CD4-positive, alpha-beta T cell (primary cell): ENCODE results near the gene ZWILCH. TPM values are rescaled to one million over a fixed set of nuclear protein-coding genes. Genes with fewer than 3 reads are reported as not detected.

Source experiments
- ATAC-seq: fragments of 200-7000 bp; cut with Tn5 transposase; one replicate; pipeline ENCODE4 v1.10.0; 2022; ENCODE audit warnings: mild to moderate bottlenecking; ENCODE audit not compliant: poor library complexity
- CTCF ChIA-PET: fragments of 350-600 bp; sonication (Branson Sonifier 250); formaldehyde crosslinking; loops from one replicate; lab custom pipeline; 2021; ENCODE audit warnings: antibody characterized with exemption, inconsistent platforms; lab: Charles Lee
- POLR2A ChIA-PET: fragments of 350-600 bp; sonication (Branson Sonifier 250); formaldehyde crosslinking; loops from one replicate; lab custom pipeline; 2021; ENCODE audit warnings: antibody characterized with exemption, inconsistent platforms; lab: Charles Lee
- DNase-seq, 14 experiments: peaks; one replicate each; pipeline ENCODE4 v3.0.0-alpha.2; 2013 to 2020; ENCODE audit warnings: mixed read lengths in 2 of 14
- H3K27ac ChIP-seq, 2 donors: one replicate each; pipeline versions ENCODE4 v1.5.1 to v1.7.0; 2013; ENCODE audit warnings: low read length in 2 of 2, low read depth in 1 of 2, mild to moderate bottlenecking in 1 of 2
- H3K27me3 ChIP-seq, 2 experiments: 1 replicate in 1 of 2; 2 replicates in 1 of 2; pipeline versions ENCODE4 v1.6.1 to v1.7.0; 2013; ENCODE audit warnings: low read length in 2 of 2, control low read depth in 1 of 2, mild to moderate bottlenecking in 1 of 2, moderate library complexity in 1 of 2; ENCODE audit not compliant: insufficient read depth in 2 of 2, control insufficient read depth in 1 of 2
- H3K36me3 ChIP-seq: one replicate; pipeline ENCODE4 v1.6.1; 2013; ENCODE audit warnings: low read length, control low read depth; ENCODE audit not compliant: insufficient read depth
- H3K4me1 ChIP-seq: one replicate; pipeline ENCODE4 v1.6.1; 2013; ENCODE audit warnings: low read length, control low read depth; ENCODE audit not compliant: insufficient read depth
- H3K4me3 ChIP-seq: one replicate; pipeline ENCODE4 v1.5.1; 2013; ENCODE audit warnings: mild to moderate bottlenecking, low read length, moderate library complexity
- H3K9me3 ChIP-seq, 2 experiments: 1 replicate in 1 of 2; 2 replicates in 1 of 2; pipeline versions ENCODE4 v1.6.1 to v1.7.0; 2013; ENCODE audit warnings: low read length in 2 of 2, mild to moderate bottlenecking in 2 of 2, control low read depth in 1 of 2, moderate library complexity in 1 of 2; ENCODE audit not compliant: control insufficient read depth in 1 of 2, insufficient read depth in 1 of 2
- H3K27ac Mint-ChIP-seq: one replicate; pipeline ENCODE4 v1.8.0; 2020; ENCODE audit warnings: mixed read lengths
- H3K27me3 Mint-ChIP-seq: one replicate; pipeline ENCODE4 v1.8.0; 2021; ENCODE audit warnings: mixed read lengths
- H3K36me3 Mint-ChIP-seq: one replicate; pipeline ENCODE4 v1.8.0; 2021; ENCODE audit warnings: low read depth, mixed read lengths
- H3K4me1 Mint-ChIP-seq: one replicate; pipeline ENCODE4 v1.8.0; 2021; ENCODE audit warnings: low read depth, mixed read lengths
- H3K4me3 Mint-ChIP-seq: one replicate; pipeline ENCODE4 v1.8.0; 2020; ENCODE audit warnings: mild to moderate bottlenecking, mixed read lengths
- H3K9me3 Mint-ChIP-seq: one replicate; pipeline ENCODE4 v1.8.0; 2020; ENCODE audit warnings: mixed read lengths
- CTCF ChIP-seq: fragments of 200-600 bp; IDR thresholded peaks from one replicate; pipeline ENCODE4 v1.8.0; 2022; ENCODE audit warnings: antibody characterized with exemption, mild to moderate bottlenecking
- intact Hi-C, 2 experiments: fragments of 100-400 bp; cut with DNase I in 1 of 2; cut with micrococcal nuclease in 1 of 2; formaldehyde crosslinking; loops; one replicate each; pipeline versions ENCODE4 v1.15.1 to v1.9.0; 2023 to 2025; cut with DNase I, micrococcal nuclease
- total RNA-seq, 174 experiments: library from RNA in 2 of 174; stranded (reverse) in 2 of 174; gene quantifications; one replicate each; pipeline ENCODE4 v1.2.3 and lab custom pipeline; 2021 to 2026

The ZWILCH gene
- total RNA-seq, 2 experiments from 2014 or later: 6.8 to 7.2 TPM

GRCh38 chr15:66558271-66558670, 53.1 kb downstream of the ZWILCH start:
- no peaks in the 10 kb centered on the region for H3K9me3 Mint-ChIP-seq
- intact Hi-C loops: no loop called here
- TF ChIP-seq CTCF: no peak
- H3K36me3 Mint-ChIP-seq: no peaks in the 10 kb centered on the region
- no peaks in the 10 kb centered on the region for H3K36me3 ChIP-seq
- ChIA-PET CTCF (interaction anchor here (0.7 to 1.1 kb wide), 2 partner anchors 8 to 746 kb away, joined by 3 to 4 read pairs; no protein-coding TSS in a partner anchor), POLR2A (no interaction called here)
- no peak overlapping the region for H3K27ac Mint-ChIP-seq
- no peak overlapping the region for H3K4me3 Mint-ChIP-seq
- H3K27me3 ChIP-seq: no peaks in the 10 kb centered on the region
- H3K4me3 ChIP-seq: no peak overlapping the region
- ATAC-seq: no peak
- H3K4me1 Mint-ChIP-seq: no peaks in the 10 kb centered on the region
- H3K27ac ChIP-seq: no peak overlapping the region
- no peaks in the 10 kb centered on the region for H3K4me1 ChIP-seq
- DNase-seq: no peak
- H3K9me3 ChIP-seq: no peaks in the 10 kb centered on the region
- no peaks in the 10 kb centered on the region for H3K27me3 Mint-ChIP-seq

GRCh38 chr15:66560856-66561525, 55.9 kb downstream of the ZWILCH start:
- H3K36me3 ChIP-seq: no peaks in the 10 kb centered on the region
- H3K4me3 ChIP-seq: no peak overlapping the region
- intact Hi-C loops: no loop called here
- no peak for ATAC-seq
- Mint-ChIP-seq H3K4me3 (no peak overlapping the region), H3K27ac (no peak overlapping the region), H3K36me3 (no peaks in the 10 kb centered on the region), H3K9me3 (no peaks in the 10 kb centered on the region), H3K4me1 (no peaks in the 10 kb centered on the region), H3K27me3 (no peaks in the 10 kb centered on the region)
- H3K27me3 ChIP-seq: no peaks in the 10 kb centered on the region
- ChIA-PET POLR2A (no interaction called here), CTCF (no interaction called here)
- no peak for TF ChIP-seq CTCF
- H3K4me1 ChIP-seq: no peaks in the 10 kb centered on the region
- no peak for DNase-seq
- no peak overlapping the region for H3K27ac ChIP-seq
- no peaks in the 10 kb centered on the region for H3K9me3 ChIP-seq

GRCh38 chr15:66563126-66563525, 58.0 kb downstream of the ZWILCH start:
- intact Hi-C loops: no loop called here
- H3K27me3 ChIP-seq: no peaks in the 10 kb centered on the region
- no peak overlapping the region for H3K4me3 Mint-ChIP-seq
- H3K36me3 ChIP-seq: no peaks in the 10 kb centered on the region
- H3K27ac Mint-ChIP-seq: no peak overlapping the region
- POLR2A ChIA-PET: no interaction called here
- H3K4me1 ChIP-seq: peaks cover 7% of the 10 kb centered on the region
- H3K27me3 Mint-ChIP-seq: no peaks in the 10 kb centered on the region
- DNase-seq (no peak), ATAC-seq (no peak)
- no peak overlapping the region for H3K27ac ChIP-seq
- H3K9me3 Mint-ChIP-seq: no peaks in the 10 kb centered on the region
- TF ChIP-seq CTCF: no peak
- no peaks in the 10 kb centered on the region for H3K36me3 Mint-ChIP-seq
- H3K4me3 ChIP-seq: no peak overlapping the region
- CTCF ChIA-PET: no interaction called here
- no peaks in the 10 kb centered on the region for H3K9me3 ChIP-seq
- peaks cover 6% of the 10 kb centered on the region for H3K4me1 Mint-ChIP-seq
